Endothelial cell of umbilical vein (primary cell): ENCODE measurements around the gene DDX27. TPM values are rescaled to one million over a fixed set of nuclear protein-coding genes. Genes with fewer than 3 reads are reported as not detected.

ENCODE experiments used
- BruUV-seq: library from RNA; stranded (reverse); fragments of 400-500 nt; replicated peaks from 2 replicates; lab custom pipeline; 2021; lab: Mats Ljungman, UMichigan
- CTCF ChIA-PET: fragments of 300-600, 350-600 bp; sonication (Branson Sonifier 250); formaldehyde crosslinking; loops from one replicate; lab custom pipeline; 2021; ENCODE audit warnings: antibody characterized with exemption, inconsistent platforms; lab: Charles Lee
- POLR2A ChIA-PET: fragments of 300-600, 350-600 bp; sonication (Branson Sonifier 250); formaldehyde crosslinking; loops from one replicate; lab custom pipeline; 2021; ENCODE audit warnings: antibody characterized with exemption, inconsistent platforms; lab: Charles Lee
- DNase-seq: peaks from one replicate; pipeline ENCODE4 v3.0.0-alpha.2; 2011; ENCODE audit warnings: low read depth, low spot score
- FAIRE-seq: peaks from 2 replicates; lab custom pipeline; 2011; peaks lifted over from hg19 to GRCh38; lab: Jason Lieb, UNC
- H2AFZ ChIP-seq: 2 replicates; pipeline ENCODE4 v1.6.0; 2012; ENCODE audit warnings: low read depth, low read length, control low read depth, inconsistent platforms
- H3K27ac ChIP-seq: 2 replicates; pipeline ENCODE4 v1.5.1; 2011; ENCODE audit warnings: low read depth, mild to moderate bottlenecking, control low read depth, low read length, moderate library complexity; ENCODE audit not compliant: insufficient read depth
- H3K27me3 ChIP-seq, 2 experiments: 2 replicates each; pipeline versions ENCODE4 v1.6.0 to v1.6.1; 2011; ENCODE audit warnings: low read length in 2 of 2, mixed read lengths in 1 of 2; ENCODE audit not compliant: control insufficient read depth in 2 of 2, insufficient read depth in 2 of 2
- H3K36me3 ChIP-seq, 2 experiments: 2 replicates in 1 of 2; 3 replicates in 1 of 2; pipeline ENCODE4 v1.5.1; 2011; ENCODE audit warnings: low read length in 2 of 2, mild to moderate bottlenecking in 1 of 2, moderate library complexity in 1 of 2; ENCODE audit not compliant: control insufficient read depth in 2 of 2, insufficient read depth in 2 of 2; ENCODE audit errors: extremely low read depth in 1 of 2
- H3K4me1 ChIP-seq: 3 replicates; pipeline ENCODE4 v1.5.1; 2011; ENCODE audit warnings: mild to moderate bottlenecking, low read length; ENCODE audit not compliant: control insufficient read depth, insufficient read depth; ENCODE audit errors: extremely low read depth
- H3K4me2 ChIP-seq: 2 replicates; pipeline ENCODE4 v1.6.1; 2011; ENCODE audit warnings: low read length, control low read depth, mixed read lengths; ENCODE audit not compliant: insufficient read depth
- H3K4me3 ChIP-seq, 3 experiments: fragments of 200-600 bp in 1 of 3; sonication (generic), shearing (Covaris generic) in 1 of 3; replicated peaks in 1 of 3; 2 replicates each; pipeline ENCODE4 v1.5.1; 2011 to 2016; ENCODE audit warnings: control low read depth in 3 of 3, low read length in 3 of 3, mild to moderate bottlenecking in 2 of 3, inconsistent platforms in 1 of 3, low read depth in 1 of 3, moderate library complexity in 1 of 3; ENCODE audit not compliant: insufficient read depth in 1 of 3
- H3K79me2 ChIP-seq: 2 replicates; pipeline ENCODE4 v1.6.0; 2012; ENCODE audit warnings: low read length, inconsistent platforms; ENCODE audit not compliant: control insufficient read depth, insufficient read depth
- H3K9ac ChIP-seq: replicated peaks from 2 replicates; pipeline ENCODE3; 2011; ENCODE audit warnings: low read length, control low read depth; ENCODE audit not compliant: insufficient read depth; ENCODE audit errors: extremely low read depth
- H3K9me1 ChIP-seq: replicated peaks from 3 replicates; pipeline ENCODE4 v1.6.0; 2011; ENCODE audit warnings: mild to moderate bottlenecking, low read length; ENCODE audit not compliant: control insufficient read depth, insufficient read depth; ENCODE audit errors: extremely low read depth
- H3K9me3 ChIP-seq: replicated peaks from 2 replicates; pipeline ENCODE4 v1.5.1; 2012; ENCODE audit warnings: low read length, inconsistent platforms; ENCODE audit not compliant: control insufficient read depth, insufficient read depth
- H4K20me1 ChIP-seq: replicated peaks from 2 replicates; pipeline ENCODE3; 2011; ENCODE audit warnings: mild to moderate bottlenecking, low read length; ENCODE audit not compliant: control insufficient read depth, insufficient read depth; ENCODE audit errors: extremely low read depth
- EZH2 ChIP-seq: IDR thresholded peaks from 2 replicates; pipeline ENCODE4 v1.6.1; 2012; ENCODE audit warnings: borderline replicate concordance, low read depth, mild to moderate bottlenecking, moderate library complexity, low read length, inconsistent platforms; ENCODE audit not compliant: severe bottlenecking
- FOS ChIP-seq: IDR thresholded peaks from 2 replicates; pipeline ENCODE4 v1.6.1; 2011; ENCODE audit warnings: mild to moderate bottlenecking, low read length, moderate library complexity, borderline replicate concordance; ENCODE audit not compliant: insufficient read depth
- GATA2 ChIP-seq: IDR thresholded peaks from 2 replicates; pipeline ENCODE4 v1.7.0; 2011; ENCODE audit warnings: low read depth, mild to moderate bottlenecking, moderate library complexity, mixed read lengths, low read length; ENCODE audit not compliant: insufficient read length, insufficient read depth
- JUN ChIP-seq: IDR thresholded peaks from 2 replicates; pipeline ENCODE4 v1.6.1; 2011; ENCODE audit warnings: borderline replicate concordance, low read depth; ENCODE audit not compliant: insufficient read length, insufficient read depth
- MYC ChIP-seq: IDR thresholded peaks from one replicate; pipeline ENCODE4 v1.6.1; 2011; ENCODE audit warnings: mild to moderate bottlenecking, low read depth, low read length
- POLR2A ChIP-seq: IDR thresholded peaks from 2 replicates; pipeline ENCODE4 v1.6.1; 2012; ENCODE audit warnings: low read depth, mild to moderate bottlenecking, control low read depth, low read length
- POLR2AphosphoS5 ChIP-seq: IDR thresholded peaks from 2 replicates; pipeline ENCODE4 v1.6.1; 2012; ENCODE audit warnings: low read depth, mild to moderate bottlenecking, control low read depth, low read length, moderate library complexity; ENCODE audit not compliant: insufficient read depth
- dilution Hi-C: fragments of 300-500 bp; cut with MboI; formaldehyde crosslinking; loops from one replicate; pipeline ENCODE4 v1.15.0; 2019; ENCODE audit warnings: low sequenced_read_pairs; ENCODE audit not compliant: extremely low pct_ligation_motif_present
- intact Hi-C: fragments of 100-400 bp; cut with micrococcal nuclease; formaldehyde crosslinking; loops from one replicate; pipeline ENCODE4 v1.10.0; 2022
- polyA plus RNA-seq, 4 experiments: library from polyadenylated mRNA; depleted of rRNA in 3 of 4; stranded (reverse) in 3 of 4; unstranded in 1 of 4; fragments of >200 nt; gene quantifications; 2 replicates each; pipeline versions ENCODE4 v1.2.1 to v1.2.3, GENCODE V29; 2011 to 2012; ENCODE audit warnings: missing spikeins in 1 of 4
- total RNA-seq: library from RNA; stranded (reverse); gene quantifications from 2 replicates; pipeline ENCODE4 v1.2.3, GENCODE V29; 2021
- TF ChIP-seq, protein P1 (sequence below): IDR thresholded peaks from 2 replicates; pipeline ENCODE4 v1.6.1; 2011; ENCODE audit not compliant: insufficient read depth, insufficient read length
- TF ChIP-seq, protein P2 (sequence below), 2 donors: IDR thresholded peaks; 1 replicate in 1 of 2; 2 replicates in 1 of 2; pipeline ENCODE4 v1.5.1; 2011; ENCODE audit warnings: low read length in 2 of 2, mild to moderate bottlenecking in 2 of 2, moderate library complexity in 2 of 2, control low read depth in 1 of 2, inconsistent platforms in 1 of 2, low read depth in 1 of 2; ENCODE audit not compliant: insufficient read depth in 1 of 2; ENCODE audit errors: extremely low read depth in 1 of 2

DDX27 gene
- total and polyA plus RNA-seq, 2 donors (not counting 3 experiments of a cell fraction or from before 2014, with no cell fraction given): 24.0 to 25.7 TPM

GRCh38 chr20:49203746-49204145 lies 15.5 kb upstream of the DDX27 start:
- H3K4me2 ChIP-seq: no peak overlapping the region
- H4K20me1 ChIP-seq: no peaks in the 10 kb centered on the region
- intact Hi-C loops: no loop called here
- H3K4me3 ChIP-seq: no peak overlapping the region
- no peaks in the 10 kb centered on the region for H3K27me3 ChIP-seq
- TF ChIP-seq POLR2A (no peak), EZH2 (no peak), JUN (no peak), MYC (no peak), POLR2AphosphoS5 (no peak), GATA2 (no peak), FOS (no peak)
- TF ChIP-seq, protein P1, sequence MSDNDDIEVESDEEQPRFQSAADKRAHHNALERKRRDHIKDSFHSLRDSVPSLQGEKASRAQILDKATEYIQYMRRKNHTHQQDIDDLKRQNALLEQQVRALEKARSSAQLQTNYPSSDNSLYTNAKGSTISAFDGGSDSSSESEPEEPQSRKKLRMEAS: no peak
- TF ChIP-seq, protein P2, sequence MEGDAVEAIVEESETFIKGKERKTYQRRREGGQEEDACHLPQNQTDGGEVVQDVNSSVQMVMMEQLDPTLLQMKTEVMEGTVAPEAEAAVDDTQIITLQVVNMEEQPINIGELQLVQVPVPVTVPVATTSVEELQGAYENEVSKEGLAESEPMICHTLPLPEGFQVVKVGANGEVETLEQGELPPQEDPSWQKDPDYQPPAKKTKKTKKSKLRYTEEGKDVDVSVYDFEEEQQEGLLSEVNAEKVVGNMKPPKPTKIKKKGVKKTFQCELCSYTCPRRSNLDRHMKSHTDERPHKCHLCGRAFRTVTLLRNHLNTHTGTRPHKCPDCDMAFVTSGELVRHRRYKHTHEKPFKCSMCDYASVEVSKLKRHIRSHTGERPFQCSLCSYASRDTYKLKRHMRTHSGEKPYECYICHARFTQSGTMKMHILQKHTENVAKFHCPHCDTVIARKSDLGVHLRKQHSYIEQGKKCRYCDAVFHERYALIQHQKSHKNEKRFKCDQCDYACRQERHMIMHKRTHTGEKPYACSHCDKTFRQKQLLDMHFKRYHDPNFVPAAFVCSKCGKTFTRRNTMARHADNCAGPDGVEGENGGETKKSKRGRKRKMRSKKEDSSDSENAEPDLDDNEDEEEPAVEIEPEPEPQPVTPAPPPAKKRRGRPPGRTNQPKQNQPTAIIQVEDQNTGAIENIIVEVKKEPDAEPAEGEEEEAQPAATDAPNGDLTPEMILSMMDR (IDR thresholded peaks at IDR 0.05; ENCODE audit: extremely low read depth in 1 of 2, insufficient read depth in 1 of 2, low read depth in 1 of 2, low read length in 2 of 2): no peak
- POLR2A ChIA-PET: no interaction called here
- BruUV-seq: no TSS peak
- DNase-seq (no peak), FAIRE-seq (no peak)
- no peaks in the 10 kb centered on the region for H3K79me2 ChIP-seq
- dilution Hi-C loops: no loop called here
- no peaks in the 10 kb centered on the region for H3K9me3 ChIP-seq
- CTCF ChIA-PET: interaction anchor here (0.9 kb wide), 1 partner anchor 71 kb away, joined by 3 read pairs; no protein-coding TSS in a partner anchor
- H3K9ac ChIP-seq: no peak overlapping the region
- no peaks in the 10 kb centered on the region for H3K4me1 ChIP-seq
- no peak overlapping the region for H2AFZ ChIP-seq
- no peaks in the 10 kb centered on the region for H3K36me3 ChIP-seq
- H3K9me1 ChIP-seq: no peaks in the 10 kb centered on the region
- H3K27ac ChIP-seq: no peak overlapping the region
